ENCODE results near the gene RTCA.

- TF ChIP-seq, protein P1, sequence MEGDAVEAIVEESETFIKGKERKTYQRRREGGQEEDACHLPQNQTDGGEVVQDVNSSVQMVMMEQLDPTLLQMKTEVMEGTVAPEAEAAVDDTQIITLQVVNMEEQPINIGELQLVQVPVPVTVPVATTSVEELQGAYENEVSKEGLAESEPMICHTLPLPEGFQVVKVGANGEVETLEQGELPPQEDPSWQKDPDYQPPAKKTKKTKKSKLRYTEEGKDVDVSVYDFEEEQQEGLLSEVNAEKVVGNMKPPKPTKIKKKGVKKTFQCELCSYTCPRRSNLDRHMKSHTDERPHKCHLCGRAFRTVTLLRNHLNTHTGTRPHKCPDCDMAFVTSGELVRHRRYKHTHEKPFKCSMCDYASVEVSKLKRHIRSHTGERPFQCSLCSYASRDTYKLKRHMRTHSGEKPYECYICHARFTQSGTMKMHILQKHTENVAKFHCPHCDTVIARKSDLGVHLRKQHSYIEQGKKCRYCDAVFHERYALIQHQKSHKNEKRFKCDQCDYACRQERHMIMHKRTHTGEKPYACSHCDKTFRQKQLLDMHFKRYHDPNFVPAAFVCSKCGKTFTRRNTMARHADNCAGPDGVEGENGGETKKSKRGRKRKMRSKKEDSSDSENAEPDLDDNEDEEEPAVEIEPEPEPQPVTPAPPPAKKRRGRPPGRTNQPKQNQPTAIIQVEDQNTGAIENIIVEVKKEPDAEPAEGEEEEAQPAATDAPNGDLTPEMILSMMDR (IDR thresholded peaks at IDR 0.05; ENCODE audit: low read depth, low read length, missing input control): no peak
- TF ChIP-seq, protein P2, sequence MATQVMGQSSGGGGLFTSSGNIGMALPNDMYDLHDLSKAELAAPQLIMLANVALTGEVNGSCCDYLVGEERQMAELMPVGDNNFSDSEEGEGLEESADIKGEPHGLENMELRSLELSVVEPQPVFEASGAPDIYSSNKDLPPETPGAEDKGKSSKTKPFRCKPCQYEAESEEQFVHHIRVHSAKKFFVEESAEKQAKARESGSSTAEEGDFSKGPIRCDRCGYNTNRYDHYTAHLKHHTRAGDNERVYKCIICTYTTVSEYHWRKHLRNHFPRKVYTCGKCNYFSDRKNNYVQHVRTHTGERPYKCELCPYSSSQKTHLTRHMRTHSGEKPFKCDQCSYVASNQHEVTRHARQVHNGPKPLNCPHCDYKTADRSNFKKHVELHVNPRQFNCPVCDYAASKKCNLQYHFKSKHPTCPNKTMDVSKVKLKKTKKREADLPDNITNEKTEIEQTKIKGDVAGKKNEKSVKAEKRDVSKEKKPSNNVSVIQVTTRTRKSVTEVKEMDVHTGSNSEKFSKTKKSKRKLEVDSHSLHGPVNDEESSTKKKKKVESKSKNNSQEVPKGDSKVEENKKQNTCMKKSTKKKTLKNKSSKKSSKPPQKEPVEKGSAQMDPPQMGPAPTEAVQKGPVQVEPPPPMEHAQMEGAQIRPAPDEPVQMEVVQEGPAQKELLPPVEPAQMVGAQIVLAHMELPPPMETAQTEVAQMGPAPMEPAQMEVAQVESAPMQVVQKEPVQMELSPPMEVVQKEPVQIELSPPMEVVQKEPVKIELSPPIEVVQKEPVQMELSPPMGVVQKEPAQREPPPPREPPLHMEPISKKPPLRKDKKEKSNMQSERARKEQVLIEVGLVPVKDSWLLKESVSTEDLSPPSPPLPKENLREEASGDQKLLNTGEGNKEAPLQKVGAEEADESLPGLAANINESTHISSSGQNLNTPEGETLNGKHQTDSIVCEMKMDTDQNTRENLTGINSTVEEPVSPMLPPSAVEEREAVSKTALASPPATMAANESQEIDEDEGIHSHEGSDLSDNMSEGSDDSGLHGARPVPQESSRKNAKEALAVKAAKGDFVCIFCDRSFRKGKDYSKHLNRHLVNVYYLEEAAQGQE (IDR thresholded peaks at IDR 0.05): no peak
- TF ChIP-seq, protein P3, sequence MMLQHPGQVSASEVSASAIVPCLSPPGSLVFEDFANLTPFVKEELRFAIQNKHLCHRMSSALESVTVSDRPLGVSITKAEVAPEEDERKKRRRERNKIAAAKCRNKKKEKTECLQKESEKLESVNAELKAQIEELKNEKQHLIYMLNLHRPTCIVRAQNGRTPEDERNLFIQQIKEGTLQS (IDR thresholded peaks at IDR 0.05): no peak
- TF ChIP-seq FOXA1 (IDR thresholded peaks at IDR 0.05) (no peak), TAF1 (conservative IDR thresholded peaks at IDR 0.05) (no peak)
Measured at GRCh38 chr1:100261686-100262085, 4.3 kb upstream of the RTCA start.
